Fibroblast of the aortic adventitia (primary cell): ENCODE measurements around the gene COQ10A. TPM values are rescaled to one million over a fixed set of nuclear protein-coding genes. Genes with fewer than 3 reads are reported as not detected.

ENCODE experiments used
- DNase-seq: peaks from one replicate; pipeline ENCODE4 v3.0.0-alpha.2; 2010; ENCODE audit warnings: low read depth
- H3K4me3 ChIP-seq: 2 replicates; pipeline ENCODE4 v1.5.1; 2011; ENCODE audit warnings: low read depth, mild to moderate bottlenecking, control low read depth, low read length, moderate library complexity
- CTCF ChIP-seq: IDR thresholded peaks from 2 replicates; pipeline ENCODE4 v1.5.1; 2011; ENCODE audit warnings: mild to moderate bottlenecking, low read length, control low read depth, inconsistent platforms; ENCODE audit not compliant: insufficient read depth
- total RNA-seq: library from RNA; depleted of rRNA; stranded (reverse); fragments of >200 nt; gene quantifications from 2 replicates; pipeline ENCODE4 v1.2.3, GENCODE V29; 2012; ENCODE audit warnings: low replicate concordance

Gene COQ10A
- total RNA-seq, result 5.1 and 8.0 TPM in 2 replicates

- DNase-seq, result peak; percentile 83
- H3K4me3 ChIP-seq, result peak within 1 kb of the TSS; percentile 83
- peak; percentile 80 for TF ChIP-seq CTCF
Observed at GRCh38 chr12:56266693-56267442, at the start of gene COQ10A. TSS of gene COQ10A (plus strand) at chr12:56266942. CDS start at chr12:56267119, 177 bp downstream.

- TF ChIP-seq CTCF, result no peak
- no peak for DNase-seq
- peak overlapping the region; percentile 47 for H3K4me3 ChIP-seq
Observed at GRCh38 chr12:56219840-56220239, 46.9 kb upstream of the COQ10A start.

- DNase-seq, result peak; percentile 74
- peak overlapping the region; percentile 94 for H3K4me3 ChIP-seq
Observed at GRCh38 chr12:56220611-56221231, 46.0 kb upstream of the COQ10A start.

DNA sequence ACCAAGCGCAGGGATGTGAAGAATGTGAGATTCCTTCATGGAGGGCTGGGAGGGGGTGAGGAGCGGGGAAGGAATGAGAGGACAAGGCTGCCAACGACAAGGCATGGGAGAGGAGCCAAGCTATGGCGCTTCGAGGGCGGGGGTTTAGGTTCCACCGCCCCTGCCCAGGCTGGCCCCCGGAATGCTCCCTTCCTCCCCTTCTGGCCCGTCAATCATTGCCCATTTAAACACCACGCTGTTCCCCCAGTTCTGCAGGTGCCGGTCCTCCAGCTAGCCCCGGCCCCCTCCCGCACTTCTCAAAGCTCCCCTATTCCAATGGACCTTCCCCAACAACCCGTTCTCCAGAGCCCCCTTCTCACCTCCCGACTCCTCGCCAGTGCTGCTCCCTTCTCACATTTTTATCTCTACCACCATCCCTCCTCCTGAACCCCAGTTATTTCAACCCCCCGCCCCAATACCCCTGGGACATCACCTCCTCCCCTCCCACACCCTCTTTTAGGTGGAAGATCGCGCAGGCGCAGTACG lies 45.4 kb upstream of the COQ10A start:
- DNase-seq, result peak; percentile 94
- TF ChIP-seq CTCF, result no peak
- peak overlapping the region; percentile 94 for H3K4me3 ChIP-seq

More at GRCh38 chr12:56220611-56221231, 46.0 kb upstream of the COQ10A start:
- no peak for TF ChIP-seq CTCF

GRCh38 chr12:56221757-56222530 lies 44.8 kb upstream of the COQ10A start, which contains the start of gene RNF41:
TSS of gene RNF41 (minus strand) at chr12:56221922. CDS start at chr12:56214047, 7,875 bp downstream.
- DNase-seq, result peak; percentile 98
- H3K4me3 ChIP-seq, result peak within 1 kb of the TSS; percentile 94
- TF ChIP-seq CTCF, result peak; percentile 34

DNA sequence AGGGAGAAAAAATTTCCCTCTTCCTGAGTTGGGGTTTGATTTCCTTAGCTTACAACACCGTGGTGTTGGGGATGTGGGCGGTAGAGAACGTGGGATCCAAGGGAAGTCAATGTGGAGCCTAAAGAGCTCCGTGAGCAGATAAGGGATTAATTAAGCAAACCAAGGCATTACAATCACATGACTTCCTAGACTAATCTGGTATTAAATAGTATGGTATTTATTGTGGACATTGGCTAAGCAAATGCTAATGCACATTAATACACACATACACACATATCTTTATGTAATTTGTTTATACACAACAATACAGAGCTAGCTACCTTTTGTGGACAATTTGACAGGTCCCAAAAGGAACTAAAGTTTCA lies 44.2 kb upstream of the COQ10A start:
- H3K4me3 ChIP-seq, result peak overlapping the region; percentile 94
- no peak for DNase-seq
- no peak for TF ChIP-seq CTCF
